ENCODE measurements around the gene WBP1.

Gene WBP1

DNA sequence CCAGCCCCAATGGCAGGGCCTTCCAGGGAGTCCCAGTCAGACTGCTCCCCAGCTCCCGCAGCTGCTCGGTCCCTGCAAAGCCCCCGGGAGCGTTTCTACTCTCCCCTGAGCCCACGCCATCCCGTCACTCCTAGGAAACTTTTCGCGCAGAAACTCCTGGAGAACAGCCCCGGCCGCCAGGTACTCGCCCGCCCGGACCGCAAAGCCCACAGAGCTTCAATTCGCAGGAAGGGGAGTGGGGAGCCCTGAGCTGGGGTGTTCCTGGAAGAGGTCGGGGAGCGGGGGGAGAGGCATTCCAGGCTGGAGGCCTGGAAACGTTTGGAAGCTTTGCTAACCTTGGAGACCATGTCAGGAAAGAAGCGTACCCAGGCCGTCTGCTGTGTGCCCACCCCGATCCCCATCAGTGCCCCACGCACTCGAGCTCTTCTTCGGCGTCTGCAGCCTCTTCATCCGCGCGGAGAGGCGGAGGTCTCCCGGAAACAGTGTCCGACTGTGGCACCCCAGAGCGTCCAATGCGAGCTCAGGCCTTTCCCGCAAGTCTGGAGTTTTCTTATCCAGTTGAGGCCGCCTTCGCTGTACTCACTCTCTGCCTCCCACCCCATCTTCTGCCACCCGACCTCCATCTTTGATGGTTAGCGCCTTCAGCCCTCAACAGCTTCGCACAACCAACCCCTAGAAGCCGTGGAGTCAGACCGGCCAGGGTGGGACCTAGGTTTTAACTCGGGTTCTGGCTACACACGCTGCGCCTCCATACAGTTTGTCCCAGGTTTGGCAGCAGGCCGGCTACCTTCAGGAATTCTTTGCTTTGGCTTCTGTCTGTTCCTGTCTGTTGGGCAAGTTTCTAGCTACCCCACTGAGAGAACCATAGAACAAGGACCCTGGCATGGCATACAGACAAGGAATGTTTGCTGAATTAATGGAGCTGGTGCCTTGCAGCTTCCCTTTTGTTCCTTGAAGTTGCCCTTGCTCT, 45.6 kb downstream of the WBP1 start:
- WGBS, result 42% methylated on average over 45 of the region's 45 CpGs
- H2AK5ac ChIP-seq (ENCODE audit: low read length, severe bottlenecking), result no peak overlapping the region

GRCh38 chr2:74504591-74504990, 46.4 kb downstream of the WBP1 start:
- no peak overlapping the region for H3K4me2 ChIP-seq (ENCODE audit: low read length, poor library complexity, severe bottlenecking)
- H2AFZ ChIP-seq (ENCODE audit: low read depth, low read length), result no peak overlapping the region
- no peak overlapping the region for H2BK15ac ChIP-seq (ENCODE audit: low read depth, poor library complexity, severe bottlenecking)
- H3K36me3 ChIP-seq (ENCODE audit: control insufficient read depth in 1 of 2, insufficient read depth in 2 of 2, low read depth in 1 of 2, low read length in 2 of 2), result peaks cover 15 to 19% of the 10 kb centered on the region in 2 experiments
- peaks cover 16% of the 10 kb centered on the region for H3K79me1 ChIP-seq (replicated peaks; ENCODE audit: low read length, poor library complexity, severe bottlenecking)
- H3K4ac ChIP-seq (ENCODE audit: low read depth in 1 of 2, low read length in 2 of 2), result peak overlapping the region in 1 of 2 experiments; percentile 17
- H2AK5ac ChIP-seq (ENCODE audit: low read length, severe bottlenecking), result no peak overlapping the region
- peak overlapping the region in 1 of 2 experiments; percentile 90 for H3K4me3 ChIP-seq (ENCODE audit: insufficient read depth in 1 of 2, low read depth in 1 of 2, low read length in 2 of 2)
- no peak overlapping the region for H3K18ac ChIP-seq (ENCODE audit: low read depth in 1 of 2, low read length in 2 of 2)
- peaks cover 0 to 29% of the 10 kb centered on the region in 2 experiments for H3K27me3 ChIP-seq (ENCODE audit: control insufficient read depth in 1 of 2, insufficient read depth in 1 of 2, low read length in 2 of 2)
- no peak overlapping the region for H3K23ac ChIP-seq (ENCODE audit: low read length in 2 of 2)
- WGBS, result 96% methylated on average over 3 of the region's 3 CpGs
- H4K8ac ChIP-seq (ENCODE audit: low read length), result no peak overlapping the region
- no peaks in the 10 kb centered on the region for H3K9me3 ChIP-seq (ENCODE audit: control insufficient read depth, low read length)
- H3K4me1 ChIP-seq (ENCODE audit: control insufficient read depth, insufficient read depth, low read depth, low read length), result peaks cover 50% of the 10 kb centered on the region
- H2BK5ac ChIP-seq (ENCODE audit: low read depth, low read length, poor library complexity, severe bottlenecking), result no peak overlapping the region
- H2BK12ac ChIP-seq (ENCODE audit: low read length in 2 of 2), result no peak overlapping the region
- H3K9ac ChIP-seq (ENCODE audit: low read length), result peak overlapping the region; percentile 96
- H3K14ac ChIP-seq (ENCODE audit: low read length in 2 of 2), result no peak overlapping the region
- no peak overlapping the region for H4K91ac ChIP-seq (ENCODE audit: low read length)
- DNase-seq, result no peak
- H2BK120ac ChIP-seq (ENCODE audit: low read depth, low read length), result no peak overlapping the region
- H3K27ac ChIP-seq (ENCODE audit: low read length, poor library complexity, severe bottlenecking), result no peak overlapping the region

More for the DNA sequence above, 45.6 kb downstream of the WBP1 start:
- peaks cover 58% of the 10 kb centered on the region for H3K4me1 ChIP-seq (ENCODE audit: control insufficient read depth, insufficient read depth, low read depth, low read length)
- H2BK12ac ChIP-seq (ENCODE audit: low read length in 2 of 2), result peak overlapping the region; percentile 87 to 91
- peak overlapping the region in 1 of 2 experiments; percentile 41 for H3K23ac ChIP-seq (ENCODE audit: low read length in 2 of 2)
- no peak for DNase-seq
- peaks cover 0 to 33% of the 10 kb centered on the region in 2 experiments for H3K27me3 ChIP-seq (ENCODE audit: control insufficient read depth in 1 of 2, insufficient read depth in 1 of 2, low read length in 2 of 2)
- peak overlapping the region; percentile 98 for H3K4me2 ChIP-seq (ENCODE audit: low read length, poor library complexity, severe bottlenecking)
- peak overlapping the region; percentile 64 to 90 for H3K4me3 ChIP-seq (ENCODE audit: insufficient read depth in 1 of 2, low read depth in 1 of 2, low read length in 2 of 2)
- H3K27ac ChIP-seq (ENCODE audit: low read length, poor library complexity, severe bottlenecking), result no peak overlapping the region
- peak overlapping the region; percentile 90 to 97 for H3K4ac ChIP-seq (ENCODE audit: low read depth in 1 of 2, low read length in 2 of 2)
- peak overlapping the region; percentile 87 for H4K8ac ChIP-seq (ENCODE audit: low read length)
- H2BK5ac ChIP-seq (ENCODE audit: low read depth, low read length, poor library complexity, severe bottlenecking), result no peak overlapping the region
- H3K9me3 ChIP-seq (ENCODE audit: control insufficient read depth, low read length), result no peaks in the 10 kb centered on the region
- no peak overlapping the region for H2AFZ ChIP-seq (ENCODE audit: low read depth, low read length)
- H3K36me3 ChIP-seq (ENCODE audit: control insufficient read depth in 1 of 2, insufficient read depth in 2 of 2, low read depth in 1 of 2, low read length in 2 of 2), result peaks cover 15 to 19% of the 10 kb centered on the region in 2 experiments
- peak overlapping the region in 1 of 2 experiments; percentile 84 for H3K14ac ChIP-seq (ENCODE audit: low read length in 2 of 2)
- H4K91ac ChIP-seq (ENCODE audit: low read length), result peak overlapping the region; percentile 88
- peaks cover 16% of the 10 kb centered on the region for H3K79me1 ChIP-seq (replicated peaks; ENCODE audit: low read length, poor library complexity, severe bottlenecking)
- peak overlapping the region; percentile 99 for H2BK120ac ChIP-seq (ENCODE audit: low read depth, low read length)
- peak overlapping the region; percentile 89 to 96 for H3K18ac ChIP-seq (ENCODE audit: low read depth in 1 of 2, low read length in 2 of 2)
- H3K9ac ChIP-seq (ENCODE audit: low read length), result peak overlapping the region; percentile 96
- peak overlapping the region; percentile 97 for H2BK15ac ChIP-seq (ENCODE audit: low read depth, poor library complexity, severe bottlenecking)

GRCh38 chr2:74505448-74506246, 47.4 kb downstream of the WBP1 start:
- Histone ChIP-seq H3K4me2 (ENCODE audit: low read length, poor library complexity, severe bottlenecking) (peak overlapping the region; percentile 30), H3K9ac (ENCODE audit: low read length) (peak overlapping the region; percentile 96), H3K4me1 (ENCODE audit: control insufficient read depth, insufficient read depth, low read depth, low read length) (peaks cover 44% of the 10 kb centered on the region), H2BK12ac (ENCODE audit: low read length in 2 of 2) (peak overlapping the region; percentile 28 to 60), H3K4ac (ENCODE audit: low read depth in 1 of 2, low read length in 2 of 2) (no peak overlapping the region), H2BK120ac (ENCODE audit: low read depth, low read length) (no peak overlapping the region), H3K79me1 (replicated peaks; ENCODE audit: low read length, poor library complexity, severe bottlenecking) (peaks cover 16% of the 10 kb centered on the region), H3K9me3 (ENCODE audit: control insufficient read depth, low read length) (no peaks in the 10 kb centered on the region), H3K4me3 (ENCODE audit: insufficient read depth in 1 of 2, low read depth in 1 of 2, low read length in 2 of 2) (peak overlapping the region in 1 of 2 experiments; percentile 90), H3K18ac (ENCODE audit: low read depth in 1 of 2, low read length in 2 of 2) (no peak overlapping the region), H2BK15ac (ENCODE audit: low read depth, poor library complexity, severe bottlenecking) (no peak overlapping the region), H4K8ac (ENCODE audit: low read length) (peak overlapping the region; percentile 46), H3K14ac (ENCODE audit: low read length in 2 of 2) (no peak overlapping the region), H3K27ac (ENCODE audit: low read length, poor library complexity, severe bottlenecking) (no peak overlapping the region), H2AK5ac (ENCODE audit: low read length, severe bottlenecking) (peak overlapping the region; percentile 10), H3K27me3 (ENCODE audit: control insufficient read depth in 1 of 2, insufficient read depth in 1 of 2, low read length in 2 of 2) (peaks cover 5 to 29% of the 10 kb centered on the region in 2 experiments), H2BK5ac (ENCODE audit: low read depth, low read length, poor library complexity, severe bottlenecking) (no peak overlapping the region), H4K91ac (ENCODE audit: low read length) (no peak overlapping the region), H3K23ac (ENCODE audit: low read length in 2 of 2) (no peak overlapping the region), H2AFZ (ENCODE audit: low read depth, low read length) (no peak overlapping the region), H3K36me3 (ENCODE audit: control insufficient read depth in 1 of 2, insufficient read depth in 2 of 2, low read depth in 1 of 2, low read length in 2 of 2) (peaks cover 15 to 19% of the 10 kb centered on the region in 2 experiments)
- WGBS, result 94% methylated on average over 12 of the region's 14 CpGs
- DNase-seq, result no peak
